ENCODE results near the gene ADGRB2. TPM values are rescaled to one million over a fixed set of nuclear protein-coding genes. Genes with fewer than 3 reads are reported as not detected.

ADGRB2 gene
- total RNA-seq, 6 experiments from 2014 or later: 0.06 TPM; not detected in 4

DNA sequence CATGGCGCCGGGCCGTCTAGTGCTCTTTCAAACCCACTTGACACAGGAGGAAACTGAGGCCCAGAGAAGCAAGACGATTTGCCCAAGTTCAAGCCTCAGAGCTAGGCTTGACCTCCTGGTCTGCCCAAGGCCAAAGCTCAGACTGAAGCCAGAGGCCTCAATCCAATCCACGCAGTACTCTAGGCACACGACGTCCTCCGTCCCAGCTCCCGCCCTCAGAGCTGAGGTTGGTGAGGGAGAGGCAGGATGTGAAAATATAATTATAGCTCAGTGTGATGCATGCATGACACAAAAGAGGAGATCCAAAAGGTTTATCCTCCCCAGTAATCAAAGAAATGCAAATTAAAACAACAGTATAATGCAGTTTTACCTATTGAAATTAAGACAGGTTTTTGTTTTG lies 15.5 kb upstream of the ADGRB2 start:
- Histone ChIP-seq H3K27ac (no peak overlapping the region), H3K4me3 (no peak overlapping the region), H3K4me1 (no peaks in the 10 kb centered on the region), H3K36me3 (no peaks in the 10 kb centered on the region), H3K27me3 (no peaks in the 10 kb centered on the region), H3K9me3 (no peaks in the 10 kb centered on the region)
- ATAC-seq: no peak
- no peak for DNase-seq
- intact Hi-C loops (cut with DNase I): no loop called here
- TF ChIP-seq POLR2A (IDR thresholded peaks at IDR 0.05): no peak
- TF ChIP-seq, protein P1, sequence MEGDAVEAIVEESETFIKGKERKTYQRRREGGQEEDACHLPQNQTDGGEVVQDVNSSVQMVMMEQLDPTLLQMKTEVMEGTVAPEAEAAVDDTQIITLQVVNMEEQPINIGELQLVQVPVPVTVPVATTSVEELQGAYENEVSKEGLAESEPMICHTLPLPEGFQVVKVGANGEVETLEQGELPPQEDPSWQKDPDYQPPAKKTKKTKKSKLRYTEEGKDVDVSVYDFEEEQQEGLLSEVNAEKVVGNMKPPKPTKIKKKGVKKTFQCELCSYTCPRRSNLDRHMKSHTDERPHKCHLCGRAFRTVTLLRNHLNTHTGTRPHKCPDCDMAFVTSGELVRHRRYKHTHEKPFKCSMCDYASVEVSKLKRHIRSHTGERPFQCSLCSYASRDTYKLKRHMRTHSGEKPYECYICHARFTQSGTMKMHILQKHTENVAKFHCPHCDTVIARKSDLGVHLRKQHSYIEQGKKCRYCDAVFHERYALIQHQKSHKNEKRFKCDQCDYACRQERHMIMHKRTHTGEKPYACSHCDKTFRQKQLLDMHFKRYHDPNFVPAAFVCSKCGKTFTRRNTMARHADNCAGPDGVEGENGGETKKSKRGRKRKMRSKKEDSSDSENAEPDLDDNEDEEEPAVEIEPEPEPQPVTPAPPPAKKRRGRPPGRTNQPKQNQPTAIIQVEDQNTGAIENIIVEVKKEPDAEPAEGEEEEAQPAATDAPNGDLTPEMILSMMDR (IDR thresholded peaks at IDR 0.05): no peak
- WGBS (ENCODE audit: insufficient coverage, low coverage, low lambda C conversion rate, missing lambda C conversion rate): 79% methylated on average over 7 of the region's 9 CpGs

DNA sequence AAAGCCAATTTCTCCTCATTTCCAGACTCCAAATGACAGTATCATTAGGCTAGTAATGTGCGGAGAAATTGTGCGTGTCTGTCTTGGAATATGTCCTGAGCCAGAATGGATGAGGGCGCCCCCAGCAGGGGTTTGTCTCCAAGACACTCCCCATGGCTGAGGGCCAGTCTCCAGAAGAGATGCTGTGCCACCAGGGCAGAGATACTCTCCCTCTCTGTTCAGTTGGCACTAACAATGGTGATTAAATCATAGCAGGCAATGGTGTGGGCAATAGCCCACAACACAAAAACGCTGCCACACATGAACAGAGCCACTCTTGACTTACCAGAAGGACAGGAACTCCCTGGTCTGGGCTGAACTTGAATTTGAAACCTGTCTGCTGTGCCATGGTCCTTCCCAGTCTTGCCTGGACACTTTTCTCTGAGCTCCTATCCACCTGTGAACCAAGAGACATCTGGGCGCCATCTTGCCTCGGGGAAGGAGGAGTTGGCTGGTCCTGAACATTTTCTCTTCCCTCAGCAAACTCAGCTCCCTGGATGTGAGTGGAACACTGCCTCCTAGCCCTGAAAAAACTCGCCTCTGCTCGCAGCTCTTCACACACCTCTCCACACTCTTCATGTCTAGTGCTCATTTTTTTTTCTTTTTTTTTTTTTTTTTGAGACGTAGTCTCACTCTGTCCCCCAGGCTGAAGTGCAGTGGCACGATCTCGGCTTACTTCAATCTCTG lies 14.8 kb upstream of the ADGRB2 start:
- no peaks in the 10 kb centered on the region for H3K9me3 ChIP-seq
- H3K27ac ChIP-seq: no peak overlapping the region
- 81% methylated on average over 10 of the region's 11 CpGs for WGBS (ENCODE audit: insufficient coverage, low coverage, low lambda C conversion rate, missing lambda C conversion rate)
- H3K4me3 ChIP-seq: no peak overlapping the region
- ATAC-seq (no peak), DNase-seq (no peak)
- TF ChIP-seq, protein P1 (IDR thresholded peaks at IDR 0.05): no peak
- no peak for TF ChIP-seq POLR2A (IDR thresholded peaks at IDR 0.05)
- intact Hi-C loops (cut with DNase I): no loop called here
- H3K27me3 ChIP-seq: no peaks in the 10 kb centered on the region
- no peaks in the 10 kb centered on the region for H3K36me3 ChIP-seq
- H3K4me1 ChIP-seq: no peaks in the 10 kb centered on the region

DNA sequence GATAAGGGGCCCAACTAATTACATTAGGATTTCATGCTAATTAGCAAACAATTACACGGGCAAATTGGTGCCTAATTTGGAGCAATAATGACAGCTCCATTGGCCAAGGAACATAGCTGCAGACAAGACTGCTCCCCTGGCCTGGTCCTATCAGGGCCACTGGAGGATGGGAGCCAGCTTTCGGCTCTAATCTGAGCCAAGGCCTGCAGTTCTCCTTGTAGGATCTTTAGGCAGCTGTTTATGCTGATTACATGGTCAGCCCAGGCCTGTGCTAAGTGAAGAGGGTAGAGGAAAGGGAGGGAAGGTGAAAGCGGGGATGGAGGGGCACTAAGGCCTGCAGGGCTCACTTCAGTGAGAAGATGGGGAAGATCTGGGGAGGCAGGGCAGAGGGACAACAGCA lies 12.4 kb upstream of the ADGRB2 start:
- H3K27ac ChIP-seq: no peak overlapping the region
- intact Hi-C loops (cut with DNase I): no loop called here
- ATAC-seq (no peak), DNase-seq (no peak)
- no peaks in the 10 kb centered on the region for H3K36me3 ChIP-seq
- TF ChIP-seq, protein P1 (IDR thresholded peaks at IDR 0.05): no peak
- no peak for TF ChIP-seq POLR2A (IDR thresholded peaks at IDR 0.05)
- H3K9me3 ChIP-seq: no peaks in the 10 kb centered on the region
- H3K27me3 ChIP-seq: peaks cover 0 to 9% of the 10 kb centered on the region in 2 donors
- no peak overlapping the region for H3K4me3 ChIP-seq
- peaks cover 0 to 4% (median 0%) of the 10 kb centered on the region in 4 donors for H3K4me1 ChIP-seq
- WGBS (ENCODE audit: insufficient coverage, low coverage, low lambda C conversion rate, missing lambda C conversion rate): 53% methylated on average over 2 of the region's 3 CpGs

DNA sequence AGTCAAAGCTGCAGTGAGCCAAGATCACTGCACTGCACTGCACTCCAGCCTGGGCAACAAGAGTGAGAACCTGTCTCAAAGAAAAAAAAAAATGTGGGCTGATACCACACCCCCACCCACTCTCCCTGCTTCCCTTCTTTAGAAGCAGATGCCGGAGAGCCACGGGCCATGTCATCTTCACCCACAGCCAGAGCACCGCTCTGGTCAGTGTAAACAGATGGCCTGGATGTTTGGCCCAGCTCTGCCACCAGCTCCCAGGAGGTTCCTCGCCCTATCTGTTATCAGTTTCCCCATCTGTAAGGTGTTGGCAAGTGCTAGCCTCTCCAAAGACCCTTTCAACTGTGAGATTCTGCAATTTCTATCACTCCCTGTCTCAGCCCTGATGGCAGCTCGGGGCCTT lies 11.9 kb upstream of the ADGRB2 start:
- peaks cover 0 to 4% (median 0%) of the 10 kb centered on the region in 4 donors for H3K4me1 ChIP-seq
- DNase-seq: no peak
- intact Hi-C loops (cut with DNase I): no loop called here
- peaks cover 0 to 9% of the 10 kb centered on the region in 2 donors for H3K27me3 ChIP-seq
- H3K36me3 ChIP-seq: no peaks in the 10 kb centered on the region
- WGBS (ENCODE audit: insufficient coverage, low coverage, low lambda C conversion rate, missing lambda C conversion rate): 76% methylated on average over 3 of the region's 5 CpGs
- no peak for ATAC-seq
- TF ChIP-seq, protein P1 (IDR thresholded peaks at IDR 0.05): no peak
- TF ChIP-seq POLR2A (IDR thresholded peaks at IDR 0.05): no peak
- no peak overlapping the region for H3K27ac ChIP-seq
- no peak overlapping the region for H3K4me3 ChIP-seq
- H3K9me3 ChIP-seq: no peaks in the 10 kb centered on the region
